HCT116 (cell line): ENCODE data around the gene ESYT3.

ENCODE experiments used
- ATF3 ChIP-seq: IDR thresholded peaks from 2 replicates; pipeline ENCODE4 v1.6.1; 2012
- CTCF ChIP-seq, 3 experiments: fragments of 200-600 bp in 1 of 3; sonication (generic) in 1 of 3; IDR thresholded peaks in 2 of 3; conservative IDR thresholded peaks in 1 of 3; 2 replicates each; pipeline ENCODE4 v1.5.1; 2012 to 2017; ENCODE audit warnings: low read depth in 2 of 3, low read length in 2 of 3, antibody characterized with exemption in 1 of 3, borderline replicate concordance in 1 of 3, control low read depth in 1 of 3, mild to moderate bottlenecking in 1 of 3, mixed read lengths in 1 of 3, mixed run types in 1 of 3, moderate library complexity in 1 of 3; ENCODE audit not compliant: insufficient read depth in 1 of 3
- ELF1 ChIP-seq: IDR thresholded peaks from 2 replicates; pipeline ENCODE4 v1.6.1; 2012; ENCODE audit warnings: low read depth, borderline replicate concordance
- EZH2 ChIP-seq: fragments of 200-600 bp; sonication (generic); IDR thresholded peaks from 2 replicates; pipeline ENCODE4 v1.6.1; 2017; ENCODE audit warnings: antibody characterized with exemption, mixed run types
- EZH2phosphoT487 ChIP-seq: fragments of 200-600 bp; IDR thresholded peaks from 2 replicates; pipeline ENCODE4 v1.6.1; 2018; ENCODE audit warnings: antibody characterized with exemption, borderline replicate concordance
- JUND ChIP-seq: IDR thresholded peaks from 2 replicates; pipeline ENCODE4 v1.6.1; 2012
- MAX ChIP-seq: IDR thresholded peaks from 2 replicates; pipeline ENCODE4 v1.6.1; 2012
- POLR2A ChIP-seq: IDR thresholded peaks from 2 replicates; pipeline ENCODE4 v1.7.0; 2011; ENCODE audit warnings: borderline replicate concordance; ENCODE audit not compliant: insufficient read depth, insufficient read length; ENCODE audit errors: extremely low read depth
- POLR2AphosphoS5 ChIP-seq: IDR thresholded peaks from 2 replicates; pipeline ENCODE4 v1.6.1; 2011; ENCODE audit warnings: mild to moderate bottlenecking, low read depth, low read length, moderate library complexity
- RAD21 ChIP-seq: IDR thresholded peaks from 2 replicates; pipeline ENCODE4 v1.6.1; 2012; ENCODE audit warnings: low read depth, mild to moderate bottlenecking
- REST ChIP-seq: IDR thresholded peaks from 2 replicates; pipeline ENCODE4 v1.6.1; 2012; ENCODE audit warnings: low read depth
- SP1 ChIP-seq: IDR thresholded peaks from 2 replicates; pipeline ENCODE4 v1.6.1; 2012; ENCODE audit warnings: low read depth
- SRF ChIP-seq: IDR thresholded peaks from 2 replicates; pipeline ENCODE4 v1.6.1; 2012; ENCODE audit warnings: low read depth
- TCF7L2 ChIP-seq: IDR thresholded peaks from 2 replicates; pipeline ENCODE4 v1.7.0; 2011; ENCODE audit warnings: borderline replicate concordance, inconsistent platforms; ENCODE audit not compliant: insufficient read depth, insufficient read length; ENCODE audit errors: extremely low read depth

GRCh38 chr3:138389841-138390581, 44.4 kb upstream of the ESYT3 start:
- no peak for TF ChIP-seq CTCF (IDR thresholded peaks at IDR 0.05 in 2 of 3, conservative IDR thresholded peaks at IDR 0.05 in 1 of 3; ENCODE audit: borderline replicate concordance in 1 of 3, insufficient read depth in 1 of 3, low read depth in 2 of 3, low read length in 2 of 3)
- peak; percentile 84 for TF ChIP-seq SP1
- no peak for TF ChIP-seq REST
- no peak for TF ChIP-seq RAD21
- TF ChIP-seq ATF3, result peak; percentile 87
- no peak for TF ChIP-seq ELF1
- TF ChIP-seq EZH2, result no peak
- no peak for TF ChIP-seq POLR2A
- no peak for TF ChIP-seq EZH2phosphoT487
- TF ChIP-seq POLR2AphosphoS5, result no peak
- TF ChIP-seq MAX, result peak; percentile 69; the same call in 1 of the 2 replicates
- peak; percentile 31; the same call in 1 of the 2 replicates for TF ChIP-seq SRF
- peak; percentile 96 for TF ChIP-seq JUND
- TF ChIP-seq TCF7L2, result no peak
